Activated naive CD8-positive, alpha-beta T cell treated with anti-CD3 and anti-CD28 coated beads, Interleukin-2, amount 10 ng/mL, durations not matched to agents 7 days and 5 days (primary cell): ENCODE measurements around the gene GREM2. TPM values are rescaled to one million over a fixed set of nuclear protein-coding genes. Genes with fewer than 3 reads are reported as not detected.
A peak's percentile ranks its signal among the peaks of the same experiment; 100 is the strongest.

Experiments used
- ATAC-seq: fragments of 150-1000 bp; cut with Tn5 transposase; one replicate; pipeline ENCODE4 v1.10.0; 2021; ENCODE audit warnings: low read depth, moderate library complexity
- POLR2A ChIA-PET: fragments of 350-600 bp; sonication (Branson Sonifier 250); formaldehyde crosslinking; loops from one replicate; lab custom pipeline; 2021; ENCODE audit warnings: antibody characterized with exemption; lab: Charles Lee
- DNase-seq: peaks from one replicate; pipeline ENCODE4 v3.0.0; 2021
- H3K27ac Mint-ChIP-seq: one replicate; pipeline ENCODE4 v1.8.0; 2022; ENCODE audit warnings: mild to moderate bottlenecking, mixed read lengths
- H3K27me3 Mint-ChIP-seq: one replicate; pipeline ENCODE4 v1.8.0; 2022; ENCODE audit warnings: mild to moderate bottlenecking, moderate library complexity, mixed read lengths
- H3K36me3 Mint-ChIP-seq: one replicate; pipeline ENCODE4 v1.8.0; 2021; ENCODE audit warnings: mild to moderate bottlenecking, mixed read lengths
- H3K4me1 Mint-ChIP-seq: one replicate; pipeline ENCODE4 v1.8.0; 2021; ENCODE audit warnings: mixed read lengths
- H3K4me3 Mint-ChIP-seq: one replicate; pipeline ENCODE4 v1.8.0; 2022; ENCODE audit warnings: mild to moderate bottlenecking, moderate library complexity, mixed read lengths
- H3K9me3 Mint-ChIP-seq: one replicate; pipeline ENCODE4 v1.8.0; 2021; ENCODE audit warnings: mixed read lengths
- total RNA-seq, 2 experiments: library from RNA; stranded (reverse); gene quantifications; one replicate each; pipeline ENCODE4 v1.2.3, GENCODE V29; 2021

GREM2 gene
- total RNA-seq = not detected

GRCh38 chr1:240611619-240612480 is at the start of gene GREM2:
Gene GREM2, minus strand, starts transcription at chr1:240612155. Its CDS starts 118,680 bp downstream, at chr1:240493475.
- Mint-ChIP-seq H3K4me1 (peaks cover 23% of the 10 kb centered on the region), H3K36me3 (no peaks in the 10 kb centered on the region), H3K4me3 (peak within 1 kb of the TSS; percentile 85), H3K27me3 (peaks cover 67% of the 10 kb centered on the region), H3K27ac (peak within 1 kb of the TSS; percentile 20), H3K9me3 (peaks cover 1% of the 10 kb centered on the region)
- DNase-seq (peak; percentile 61), ATAC-seq (peak; percentile 71)
- POLR2A ChIA-PET = interaction anchor here (0.9 kb wide), 1 partner anchor 10 kb away, joined by 3 read pairs; no protein-coding TSS in a partner anchor

DNA sequence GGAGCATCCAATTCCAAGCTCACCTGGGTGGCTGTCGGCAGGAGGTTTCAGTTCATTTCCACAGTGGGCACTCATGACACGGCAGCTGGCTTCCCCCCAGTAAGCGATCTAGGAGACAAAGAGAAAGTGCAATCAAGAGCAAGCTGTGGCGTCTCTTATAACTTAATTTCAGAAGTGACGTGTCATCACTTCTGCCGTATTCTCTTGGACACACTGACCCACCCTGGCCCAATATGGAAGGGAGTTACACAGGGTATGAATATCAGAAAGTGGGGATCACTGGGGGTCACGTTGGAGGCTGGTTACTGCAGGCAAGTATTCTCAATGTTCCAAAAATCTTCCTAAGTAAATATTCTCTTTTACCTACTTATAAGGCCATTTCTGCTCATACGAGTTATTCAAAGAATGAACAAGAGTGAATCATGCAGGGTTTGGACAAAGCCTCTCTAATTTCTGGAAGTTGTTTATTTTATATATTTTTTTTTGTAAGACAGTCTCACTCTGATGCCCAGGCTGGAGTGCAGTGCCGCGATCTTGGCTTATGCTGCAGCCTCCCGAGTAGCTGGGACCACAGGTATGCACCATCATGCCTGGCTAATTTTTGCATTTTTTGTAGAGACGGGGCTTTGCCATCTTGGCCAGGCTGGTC is 46.5 kb upstream of the GREM2 start:
- Mint-ChIP-seq H3K36me3 (no peaks in the 10 kb centered on the region), H3K27ac (no peak overlapping the region), H3K4me3 (no peak overlapping the region), H3K4me1 (no peaks in the 10 kb centered on the region), H3K9me3 (peaks cover 4% of the 10 kb centered on the region), H3K27me3 (no peaks in the 10 kb centered on the region)
- DNase-seq (no peak), ATAC-seq (no peak)
- POLR2A ChIA-PET = no interaction called here

DNA sequence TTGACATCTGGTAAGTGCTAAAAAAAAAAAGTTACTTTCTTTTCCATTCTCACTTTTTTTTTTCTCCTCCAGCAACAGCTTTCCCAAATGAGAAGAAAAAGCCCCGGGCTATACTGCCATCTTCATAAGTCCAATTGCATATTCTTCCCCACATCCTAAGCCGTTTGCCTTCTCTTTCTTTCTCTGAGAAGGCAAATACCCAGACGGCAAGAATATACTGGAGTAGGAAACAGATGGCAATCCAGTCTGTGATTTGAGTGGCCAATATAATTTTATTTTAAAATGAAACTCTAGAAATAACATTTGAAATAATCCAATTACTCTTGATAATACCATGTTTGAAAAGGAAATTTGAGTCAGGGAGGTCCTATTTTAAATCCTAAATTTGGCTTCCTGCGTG is 44.6 kb upstream of the GREM2 start:
- no peaks in the 10 kb centered on the region for H3K36me3 Mint-ChIP-seq
- no peak overlapping the region for H3K4me3 Mint-ChIP-seq
- no peak overlapping the region for H3K27ac Mint-ChIP-seq
- H3K4me1 Mint-ChIP-seq = no peaks in the 10 kb centered on the region
- no peak for ATAC-seq
- peaks cover 4% of the 10 kb centered on the region for H3K9me3 Mint-ChIP-seq
- POLR2A ChIA-PET = no interaction called here
- no peak for DNase-seq
- H3K27me3 Mint-ChIP-seq = no peaks in the 10 kb centered on the region

DNA sequence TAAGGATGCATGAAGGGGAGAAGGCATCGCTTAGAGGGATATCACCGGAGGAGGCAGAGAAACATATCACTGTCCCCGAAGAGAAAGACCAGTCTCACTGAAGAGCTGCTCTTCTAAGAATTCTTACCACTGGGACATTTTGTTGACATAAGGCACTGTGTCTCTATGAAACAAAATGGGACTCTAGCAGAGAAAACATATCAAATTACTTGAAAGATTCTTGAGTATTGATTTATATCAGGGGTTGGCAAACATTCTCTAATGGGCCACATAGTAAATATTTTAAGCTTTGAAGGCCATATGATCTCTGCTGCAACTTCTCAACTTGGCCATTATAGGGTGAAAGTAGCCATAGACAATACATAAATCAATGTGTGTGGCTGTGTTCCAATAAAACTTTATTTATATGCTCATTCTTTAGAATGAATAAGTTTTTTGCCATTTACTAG is 41.0 kb upstream of the GREM2 start:
- DNase-seq = no peak
- Mint-ChIP-seq H3K36me3 (no peaks in the 10 kb centered on the region), H3K4me3 (no peak overlapping the region), H3K27me3 (no peaks in the 10 kb centered on the region), H3K27ac (no peak overlapping the region), H3K4me1 (no peaks in the 10 kb centered on the region), H3K9me3 (no peaks in the 10 kb centered on the region)
- no peak for ATAC-seq
- POLR2A ChIA-PET = no interaction called here

GRCh38 chr1:240652549-240652948 is 40.6 kb upstream of the GREM2 start:
- Mint-ChIP-seq H3K27ac (no peak overlapping the region), H3K4me3 (no peak overlapping the region)

DNA sequence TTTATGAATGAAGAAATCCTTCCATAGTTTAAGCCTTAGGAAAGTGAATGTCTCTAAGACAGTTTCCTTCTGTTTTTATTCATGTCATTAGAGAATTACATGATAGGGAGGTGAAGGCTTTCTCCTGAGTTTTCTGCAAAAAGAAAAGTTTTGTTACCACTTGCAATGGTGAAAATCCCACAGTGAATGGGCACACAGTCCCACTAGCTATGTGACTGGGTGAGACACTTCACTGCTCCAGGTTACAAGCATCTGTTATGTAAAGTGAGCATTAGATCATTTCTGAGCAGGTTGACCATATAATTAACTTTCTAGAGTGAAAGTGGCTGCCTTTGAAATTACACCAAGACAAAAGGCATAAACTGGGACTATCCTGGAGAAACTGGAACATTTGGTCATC is 38.9 kb upstream of the GREM2 start:
- no peak for DNase-seq
- no peak for ATAC-seq
- Mint-ChIP-seq H3K4me1 (no peaks in the 10 kb centered on the region), H3K27me3 (no peaks in the 10 kb centered on the region), H3K27ac (no peak overlapping the region), H3K9me3 (no peaks in the 10 kb centered on the region), H3K36me3 (no peaks in the 10 kb centered on the region), H3K4me3 (no peak overlapping the region)
- POLR2A ChIA-PET = no interaction called here

More at GRCh38 chr1:240652549-240652948, 40.6 kb upstream of the GREM2 start:
- ATAC-seq = no peak
- Mint-ChIP-seq H3K4me1 (no peaks in the 10 kb centered on the region), H3K36me3 (no peaks in the 10 kb centered on the region), H3K27me3 (no peaks in the 10 kb centered on the region), H3K9me3 (no peaks in the 10 kb centered on the region)
- POLR2A ChIA-PET = no interaction called here
- no peak for DNase-seq

GRCh38 chr1:240649733-240650721 is 38.1 kb upstream of the GREM2 start:
- DNase-seq (no peak), ATAC-seq (no peak)
- Mint-ChIP-seq H3K27ac (no peak overlapping the region), H3K9me3 (no peaks in the 10 kb centered on the region), H3K4me1 (no peaks in the 10 kb centered on the region), H3K36me3 (no peaks in the 10 kb centered on the region), H3K27me3 (no peaks in the 10 kb centered on the region), H3K4me3 (no peak overlapping the region)
- POLR2A ChIA-PET = no interaction called here

GRCh38 chr1:240646571-240647240 is 34.8 kb upstream of the GREM2 start:
- H3K27me3 Mint-ChIP-seq = no peaks in the 10 kb centered on the region
- H3K27ac Mint-ChIP-seq = no peak overlapping the region
- ATAC-seq (no peak), DNase-seq (no peak)
- H3K36me3 Mint-ChIP-seq = no peaks in the 10 kb centered on the region
- H3K4me1 Mint-ChIP-seq = no peaks in the 10 kb centered on the region
- POLR2A ChIA-PET = no interaction called here
- H3K4me3 Mint-ChIP-seq = no peak overlapping the region
- no peaks in the 10 kb centered on the region for H3K9me3 Mint-ChIP-seq

DNA sequence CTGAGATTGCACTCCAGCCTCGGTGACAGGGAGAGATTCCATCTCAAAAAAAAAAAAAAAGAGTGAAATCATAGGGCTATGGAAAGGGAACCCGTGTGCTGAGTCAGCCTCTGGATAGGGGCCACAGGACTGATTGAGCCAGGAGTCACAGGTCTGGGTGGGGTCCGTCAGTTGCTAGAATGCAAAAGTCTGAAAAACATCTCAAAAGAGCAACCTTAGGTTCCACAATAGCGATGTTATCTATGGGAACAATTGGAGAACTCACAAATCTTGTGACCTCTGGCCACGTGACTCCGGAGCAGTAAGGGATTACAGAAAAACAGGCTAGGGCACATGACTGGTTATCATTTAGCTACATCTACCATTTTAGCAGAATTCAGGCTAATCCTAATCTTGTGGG is 32.8 kb upstream of the GREM2 start:
- no peaks in the 10 kb centered on the region for H3K27me3 Mint-ChIP-seq
- DNase-seq (no peak), ATAC-seq (no peak)
- H3K9me3 Mint-ChIP-seq = no peaks in the 10 kb centered on the region
- no peaks in the 10 kb centered on the region for H3K4me1 Mint-ChIP-seq
- H3K27ac Mint-ChIP-seq = no peak overlapping the region
- POLR2A ChIA-PET = no interaction called here
- H3K4me3 Mint-ChIP-seq = no peak overlapping the region
- no peaks in the 10 kb centered on the region for H3K36me3 Mint-ChIP-seq

GRCh38 chr1:240635466-240636256 is 23.7 kb upstream of the GREM2 start:
- POLR2A ChIA-PET = no interaction called here
- Mint-ChIP-seq H3K4me3 (no peak overlapping the region), H3K27me3 (peaks cover 5% of the 10 kb centered on the region), H3K27ac (no peak overlapping the region), H3K4me1 (no peaks in the 10 kb centered on the region), H3K9me3 (peaks cover 5% of the 10 kb centered on the region), H3K36me3 (no peaks in the 10 kb centered on the region)
- DNase-seq (no peak), ATAC-seq (no peak)

DNA sequence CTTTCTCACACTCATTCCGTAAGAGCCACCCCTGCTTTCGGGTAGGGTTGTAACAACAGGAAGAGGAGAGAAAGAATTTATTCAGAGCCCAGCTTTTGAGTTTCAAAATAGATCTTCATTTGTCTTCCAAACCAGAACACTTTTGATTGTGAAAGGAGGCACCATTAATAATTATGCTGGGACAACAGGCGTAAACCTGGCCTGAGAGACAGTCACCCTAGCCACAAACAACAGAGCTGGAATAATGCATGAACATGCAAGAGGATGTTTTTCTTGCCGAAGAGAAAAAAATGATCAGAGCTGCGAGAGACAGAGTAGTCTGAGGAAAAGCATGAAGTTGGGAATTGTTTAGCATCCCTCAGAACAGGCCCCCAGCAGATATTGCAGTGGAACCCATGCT is 18.5 kb upstream of the GREM2 start:
- Mint-ChIP-seq H3K27ac (no peak overlapping the region), H3K4me3 (no peak overlapping the region), H3K27me3 (peaks cover 5% of the 10 kb centered on the region), H3K9me3 (peaks cover 3% of the 10 kb centered on the region), H3K36me3 (no peaks in the 10 kb centered on the region), H3K4me1 (no peaks in the 10 kb centered on the region)
- ATAC-seq = no peak
- POLR2A ChIA-PET = no interaction called here
- no peak for DNase-seq

GRCh38 chr1:240621249-240621648 is 9.3 kb upstream of the GREM2 start:
- H3K4me3 Mint-ChIP-seq = no peak overlapping the region
- no peak overlapping the region for H3K27ac Mint-ChIP-seq
- POLR2A ChIA-PET = no interaction called here
- no peak for ATAC-seq
- H3K36me3 Mint-ChIP-seq = no peaks in the 10 kb centered on the region
- no peak for DNase-seq
- H3K27me3 Mint-ChIP-seq = peaks cover 7% of the 10 kb centered on the region
- peaks cover 2% of the 10 kb centered on the region for H3K4me1 Mint-ChIP-seq
- H3K9me3 Mint-ChIP-seq = peaks cover 1% of the 10 kb centered on the region
